Epithelial cell of proximal tubule (primary cell): ENCODE results near the gene CD151. TPM values are rescaled to one million over a fixed set of nuclear protein-coding genes. Genes with fewer than 3 reads are reported as not detected.

Source experiments
- DNase-seq: peaks from one replicate; pipeline ENCODE4 v3.0.0-alpha.2; 2011; ENCODE audit warnings: low read depth
- H3K4me3 ChIP-seq: 2 replicates; pipeline ENCODE4 v1.5.1; 2011; ENCODE audit warnings: low read depth, mild to moderate bottlenecking, low read length
- total RNA-seq: library from RNA; depleted of rRNA; stranded (reverse); fragments of >200 nt; gene quantifications from 2 replicates; pipeline ENCODE4 v1.2.3, GENCODE V29; 2015
- TF ChIP-seq, protein P1 (sequence below): conservative IDR thresholded peaks from 2 replicates; pipeline ENCODE4 v1.5.1; 2012; ENCODE audit warnings: low read depth, mild to moderate bottlenecking, low read length

The CD151 gene
- total RNA-seq, 1 donor from 2014 or later, result 538 TPM

DNA sequence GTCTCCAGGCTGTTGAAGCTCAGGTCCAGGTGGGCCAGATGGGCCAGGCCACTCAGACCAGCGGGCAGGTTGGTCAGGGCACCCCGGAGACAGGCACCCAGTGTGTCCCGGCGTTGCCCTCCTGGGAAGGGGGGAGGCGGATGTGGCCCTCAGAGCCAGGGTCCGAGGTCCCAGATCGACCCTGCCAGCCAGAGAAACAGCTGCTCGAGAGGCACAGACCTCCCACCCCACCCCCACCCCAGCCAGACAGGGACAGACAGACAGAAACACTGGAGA, 29.3 kb upstream of the CD151 start:
- H3K4me3 ChIP-seq, result no peak overlapping the region
- TF ChIP-seq, protein P1, sequence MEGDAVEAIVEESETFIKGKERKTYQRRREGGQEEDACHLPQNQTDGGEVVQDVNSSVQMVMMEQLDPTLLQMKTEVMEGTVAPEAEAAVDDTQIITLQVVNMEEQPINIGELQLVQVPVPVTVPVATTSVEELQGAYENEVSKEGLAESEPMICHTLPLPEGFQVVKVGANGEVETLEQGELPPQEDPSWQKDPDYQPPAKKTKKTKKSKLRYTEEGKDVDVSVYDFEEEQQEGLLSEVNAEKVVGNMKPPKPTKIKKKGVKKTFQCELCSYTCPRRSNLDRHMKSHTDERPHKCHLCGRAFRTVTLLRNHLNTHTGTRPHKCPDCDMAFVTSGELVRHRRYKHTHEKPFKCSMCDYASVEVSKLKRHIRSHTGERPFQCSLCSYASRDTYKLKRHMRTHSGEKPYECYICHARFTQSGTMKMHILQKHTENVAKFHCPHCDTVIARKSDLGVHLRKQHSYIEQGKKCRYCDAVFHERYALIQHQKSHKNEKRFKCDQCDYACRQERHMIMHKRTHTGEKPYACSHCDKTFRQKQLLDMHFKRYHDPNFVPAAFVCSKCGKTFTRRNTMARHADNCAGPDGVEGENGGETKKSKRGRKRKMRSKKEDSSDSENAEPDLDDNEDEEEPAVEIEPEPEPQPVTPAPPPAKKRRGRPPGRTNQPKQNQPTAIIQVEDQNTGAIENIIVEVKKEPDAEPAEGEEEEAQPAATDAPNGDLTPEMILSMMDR, result no peak
- no peak for DNase-seq

DNA sequence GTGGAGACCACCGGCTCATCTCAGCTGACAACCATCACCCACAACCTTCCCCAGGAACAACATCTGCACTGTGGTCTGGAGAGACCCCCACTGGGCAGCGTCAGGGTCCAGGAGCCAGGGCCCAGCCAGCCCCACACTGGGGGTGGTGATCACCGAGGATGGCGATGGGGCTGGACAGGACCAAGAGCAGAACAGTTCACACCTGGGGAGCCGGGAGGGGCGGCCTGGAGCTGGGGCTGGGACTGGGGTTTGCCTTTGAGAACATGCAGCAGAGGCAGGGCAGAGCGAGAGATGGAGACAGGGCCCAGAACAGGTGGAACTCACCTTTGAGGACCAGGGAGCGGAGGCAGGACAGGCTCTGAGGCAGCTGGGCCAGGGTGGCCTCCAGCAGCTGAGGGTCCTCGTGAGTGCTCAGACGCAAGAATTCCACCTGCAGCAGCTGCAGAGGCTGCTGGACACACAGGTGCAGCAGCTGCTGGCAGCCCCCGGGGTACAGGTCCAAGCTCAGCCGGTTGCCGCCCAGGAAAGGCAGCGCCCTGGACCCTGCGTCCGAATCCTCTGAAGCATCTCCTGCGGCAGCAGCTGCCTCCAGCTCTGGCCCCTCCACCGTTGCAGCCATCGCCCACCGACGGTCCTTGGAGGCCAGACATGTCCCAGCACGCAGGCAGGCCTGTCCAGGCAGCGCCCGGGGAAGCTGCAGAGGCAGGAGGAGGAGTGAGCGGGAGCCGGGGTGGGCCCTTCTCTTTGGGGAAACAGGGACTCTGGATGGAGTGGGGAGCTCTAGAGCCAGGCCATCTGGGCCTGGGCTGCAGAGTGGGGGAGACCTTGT, 28.8 kb upstream of the CD151 start:
- peak overlapping the region; percentile 70 for H3K4me3 ChIP-seq
- TF ChIP-seq, protein P1, result no peak
- no peak for DNase-seq

DNA sequence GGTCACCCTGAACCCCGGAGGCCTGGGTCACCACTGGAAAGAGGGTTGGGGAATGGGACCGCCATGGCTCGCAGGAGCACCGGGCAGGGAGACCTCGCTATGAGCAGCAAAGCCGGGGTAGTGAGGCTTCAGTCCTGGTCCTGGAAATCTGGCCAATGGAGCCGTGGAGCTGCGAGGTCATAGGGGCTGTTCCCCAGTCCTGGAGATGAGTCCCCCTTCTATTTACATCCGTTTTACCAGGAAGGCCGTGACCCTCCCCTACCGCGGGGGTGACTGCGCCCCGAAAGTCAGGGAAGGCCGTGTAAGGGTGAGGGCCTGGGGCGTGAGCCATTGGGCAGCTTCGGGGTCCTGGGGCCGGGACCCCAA, 28.2 kb upstream of the CD151 start:
- DNase-seq, result no peak

DNA sequence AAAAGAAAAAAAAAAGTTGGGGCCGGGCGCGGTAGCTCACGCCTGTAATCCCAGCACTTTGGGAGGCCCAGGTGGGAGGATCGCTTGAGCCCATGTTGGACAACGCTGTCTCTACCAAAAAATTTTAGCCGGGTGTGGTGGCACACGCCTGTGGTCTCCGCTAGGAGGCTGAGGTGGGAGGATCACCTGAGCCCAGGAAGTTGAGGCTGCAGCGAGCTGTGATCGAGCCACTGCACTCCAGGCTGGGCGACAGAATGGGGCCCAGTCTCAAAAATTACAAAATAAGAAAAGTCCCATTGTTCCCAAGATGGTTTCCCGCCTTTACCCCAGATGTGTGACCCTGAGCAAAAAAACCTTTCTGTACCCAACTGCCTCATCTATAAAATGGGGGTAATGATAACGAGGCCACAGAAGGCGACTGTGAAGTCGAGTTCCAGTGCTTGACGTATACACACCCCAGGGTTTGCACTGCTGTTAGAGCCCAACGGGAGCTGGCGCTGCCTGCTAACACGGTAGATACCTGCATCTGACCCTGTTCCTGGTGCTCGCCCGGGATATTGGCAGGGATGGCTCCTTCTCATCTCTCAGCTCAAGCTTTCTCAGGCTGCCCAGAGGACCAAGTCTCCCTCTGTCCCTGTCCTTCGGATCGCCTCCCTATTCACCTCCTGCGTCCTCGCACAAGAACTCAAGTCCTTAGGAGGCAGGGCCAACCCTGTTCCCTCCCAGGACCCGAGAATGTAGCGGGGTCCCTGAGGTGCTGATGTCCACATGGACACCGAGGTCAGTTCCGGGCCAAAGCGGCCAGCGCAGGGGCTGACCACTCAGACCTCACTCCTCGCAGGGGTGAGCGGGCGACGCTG, 24.1 kb upstream of the CD151 start:
- peak overlapping the region; percentile 96 for H3K4me3 ChIP-seq
- no peak for DNase-seq
- TF ChIP-seq, protein P1, result no peak

More for the DNA sequence above, 28.2 kb upstream of the CD151 start:
- TF ChIP-seq, protein P1, result no peak
- peak overlapping the region; percentile 70 for H3K4me3 ChIP-seq

DNA sequence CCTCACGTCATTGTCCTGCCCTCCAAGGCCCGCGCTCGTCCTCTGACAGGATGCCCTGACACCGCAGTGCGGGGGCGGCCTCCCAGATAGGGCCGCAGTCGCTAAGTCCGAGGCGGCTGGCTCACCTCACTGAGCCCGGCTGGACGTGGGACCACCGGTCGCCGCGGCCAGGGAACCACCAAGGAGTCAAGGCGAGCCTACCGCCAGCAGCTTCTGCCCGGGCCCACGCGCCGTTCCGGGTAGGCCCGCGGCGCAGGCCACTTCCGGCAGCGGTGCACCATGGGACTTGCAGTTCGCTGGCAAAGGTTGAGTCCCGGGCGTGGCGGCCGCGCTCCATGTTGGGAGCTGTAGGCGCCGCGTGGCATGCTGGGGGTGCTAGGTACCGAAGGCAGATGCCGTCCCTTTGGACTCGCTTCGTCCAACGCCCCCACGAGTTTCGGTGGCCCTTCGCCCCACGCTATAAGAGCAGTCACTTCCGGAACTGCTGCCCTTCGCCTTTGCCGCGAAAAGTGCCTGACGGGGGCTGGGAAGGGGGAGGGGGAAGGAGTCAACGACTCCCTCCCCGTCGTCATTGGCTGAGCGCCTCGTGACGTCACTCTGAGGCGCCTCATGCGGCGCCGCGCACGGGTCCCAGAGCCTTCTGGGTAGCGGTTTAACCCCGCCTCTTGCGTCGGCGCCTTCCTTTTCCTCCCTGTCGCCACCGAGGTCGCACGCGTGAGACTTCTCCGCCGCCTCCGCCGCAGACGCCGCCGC, 23.3 kb upstream of the CD151 start, which contains the start of gene RPLP2:
RPLP2 (plus strand) TSS at position 681 of the 753 bp plus-strand sequence. CDS start 268 bp downstream, outside the sequence.
- H3K4me3 ChIP-seq, result peak within 1 kb of the TSS; percentile 96
- TF ChIP-seq, protein P1, result no peak
- peak; percentile 57 for DNase-seq

DNA sequence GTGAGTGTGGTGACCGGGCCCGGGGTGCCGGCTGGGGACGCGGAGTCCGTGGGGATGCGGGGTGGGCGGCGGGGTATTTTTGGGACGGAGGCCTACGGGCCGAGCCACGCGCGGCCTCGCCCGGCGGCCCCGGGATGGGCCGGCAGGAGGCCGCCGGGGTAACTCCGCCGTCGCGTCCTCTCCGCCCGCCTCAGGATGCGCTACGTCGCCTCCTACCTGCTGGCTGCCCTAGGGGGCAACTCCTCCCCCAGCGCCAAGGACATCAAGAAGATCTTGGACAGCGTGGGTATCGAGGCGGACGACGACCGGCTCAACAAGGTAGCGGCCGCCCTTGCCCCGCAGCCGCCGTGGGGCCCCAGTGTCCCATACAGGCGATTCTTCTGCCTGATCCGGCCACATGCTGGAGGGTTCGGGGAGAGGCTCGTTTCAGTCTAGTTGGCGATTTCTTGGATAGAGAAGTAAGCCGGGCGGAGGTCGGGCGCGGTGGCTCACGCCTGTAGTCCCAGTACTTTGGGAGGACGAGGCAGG, 22.6 kb upstream of the CD151 start:
- peak overlapping the region; percentile 96 for H3K4me3 ChIP-seq
- TF ChIP-seq, protein P1, result no peak
- no peak for DNase-seq
